ENCODE measurements around the gene ZFP36L1. TPM values are rescaled to one million over a fixed set of nuclear protein-coding genes. Genes with fewer than 3 reads are reported as not detected.

The ZFP36L1 gene
- total RNA-seq = 19.1 TPM

GRCh38 chr14:68792979-68793733 lies at the start of gene ZFP36L1:
Gene ZFP36L1 (minus strand): TSS chr14:68793067. CDS start chr14:68792938, 129 bp downstream.

Other genes with a start within 250 kb of the ZFP36L1 start
- gene ACTN1, start 186.2 kb upstream of the ZFP36L1 start, total RNA-seq = 21.9 TPM

Measured in parietal lobe (tissue), 1 donor.